GM19025 (cell line): ENCODE measurements around the gene BIRC5.

Experiments used
- ATAC-seq: cut with Tn5 transposase; IDR thresholded peaks from one replicate; pipeline ENCODE4 v1.9.1; 2021; ENCODE audit warnings: mild to moderate bottlenecking, low read depth, moderate library complexity; ENCODE audit not compliant: unreplicated experiment

The BIRC5 gene

GRCh38 chr17:78253946-78254672 is 40.1 kb downstream of the BIRC5 start:
- peak; percentile 53 for ATAC-seq

GRCh38 chr17:78255029-78255656 is 41.1 kb downstream of the BIRC5 start:
- ATAC-seq = no peak

- no peak for ATAC-seq
These were observed 42.1 kb downstream of the BIRC5 start for GRCh38 chr17:78255953-78256706.

- no peak for ATAC-seq
These were observed 42.9 kb downstream of the BIRC5 start for GRCh38 chr17:78256707-78257591.

- peak; percentile 58 for ATAC-seq
These were observed 43.8 kb downstream of the BIRC5 start for GRCh38 chr17:78257810-78258322.

- ATAC-seq = no peak
These were observed 44.5 kb downstream of the BIRC5 start for GRCh38 chr17:78258323-78259191.

GRCh38 chr17:78259192-78259554 is 45.1 kb downstream of the BIRC5 start:
- no peak for ATAC-seq

GRCh38 chr17:78263063-78263735 is 49.1 kb downstream of the BIRC5 start:
- no peak for ATAC-seq

GRCh38 chr17:78263736-78264340 is 49.8 kb downstream of the BIRC5 start:
- ATAC-seq = no peak

- no peak for ATAC-seq
These were observed 50.5 kb downstream of the BIRC5 start for GRCh38 chr17:78264590-78264989.

GRCh38 chr17:78265121-78265520 is 51.1 kb downstream of the BIRC5 start:
- ATAC-seq = no peak

GRCh38 chr17:78266231-78266631 is 52.2 kb downstream of the BIRC5 start:
- no peak for ATAC-seq

GRCh38 chr17:78266771-78267170 is 52.7 kb downstream of the BIRC5 start:
- no peak for ATAC-seq

GRCh38 chr17:78267253-78268073 is 53.4 kb downstream of the BIRC5 start:
- ATAC-seq = no peak

- no peak for ATAC-seq
These were observed 54.3 kb downstream of the BIRC5 start for GRCh38 chr17:78268191-78268874.

GRCh38 chr17:78268951-78269905 is 55.2 kb downstream of the BIRC5 start:
- no peak for ATAC-seq
